ENCODE data around the gene CREBL2. TPM values are rescaled to one million over a fixed set of nuclear protein-coding genes. Genes with fewer than 3 reads are reported as not detected.

Gene CREBL2
- total RNA-seq, 5 donors from 2014 or later (not counting 1 experiment from before 2014, with no cell fraction given), result 24.4 to 37.2 (median 33.8) TPM

DNA sequence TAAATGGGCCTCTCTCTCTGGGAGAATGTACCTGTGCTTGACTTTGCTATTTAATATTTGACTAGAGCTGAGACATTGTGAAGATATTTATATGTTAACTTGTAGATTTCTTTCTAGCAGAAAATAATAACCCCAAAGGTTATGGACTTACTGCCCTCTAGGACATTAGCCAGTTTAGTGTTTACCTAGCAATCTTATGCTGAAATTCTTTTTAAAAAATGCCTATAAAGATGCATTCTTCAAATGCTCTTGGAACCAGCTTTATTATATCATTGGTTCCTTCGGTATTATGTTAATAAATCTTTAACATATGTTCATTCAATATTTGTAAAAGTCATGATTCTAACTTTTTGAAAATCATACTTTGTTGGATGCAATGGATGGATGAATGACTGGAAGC lies 56.3 kb downstream of the CREBL2 start:
- no peaks in the 10 kb centered on the region for H3K9me3 Mint-ChIP-seq
- peaks cover 0 to 2% (median 0%) of the 10 kb centered on the region in 3 donors for H3K4me1 Mint-ChIP-seq
- no peak overlapping the region for H3K27ac ChIP-seq (ENCODE audit: low read length)
- no peak overlapping the region for H3K4me3 Mint-ChIP-seq
- H3K27ac Mint-ChIP-seq, result no peak overlapping the region
- H3K36me3 Mint-ChIP-seq, result no peaks in the 10 kb centered on the region
- no peaks in the 10 kb centered on the region for H3K4me1 ChIP-seq (ENCODE audit: control insufficient read depth in 1 of 2, extremely low read depth in 1 of 2, insufficient read depth in 2 of 2, low read length in 2 of 2)
- no peak for ATAC-seq (replicated peaks in 1 of 4)
- no peak overlapping the region for H3K4me3 ChIP-seq (ENCODE audit: control insufficient read depth in 1 of 2, extremely low read depth in 1 of 2, low read length in 1 of 2)
- no peaks in the 10 kb centered on the region for H3K36me3 ChIP-seq (ENCODE audit: control insufficient read depth in 2 of 2, extremely low read depth in 1 of 2, insufficient read depth in 1 of 2, low read length in 1 of 2)
- no peak for DNase-seq
- H3K27me3 ChIP-seq (replicated peaks in 1 of 2; ENCODE audit: control insufficient read depth in 2 of 2, extremely low read depth in 1 of 2, insufficient read depth in 2 of 2, low read length in 1 of 2), result no peaks in the 10 kb centered on the region
- ChIA-PET CTCF (no interaction called here), POLR2A (interaction anchor here in 1 of 2 donors (0.6 to 0.7 kb wide), 2 partner anchors 36 to 268 kb away, joined by 3 to 6 read pairs; no protein-coding TSS in a partner anchor)
- no CpG with 5 or more reads among the region's 1 CpG for WGBS (ENCODE audit: insufficient coverage)
- no peaks in the 10 kb centered on the region for H3K9me3 ChIP-seq
- no peaks in the 10 kb centered on the region for H3K27me3 Mint-ChIP-seq

DNA sequence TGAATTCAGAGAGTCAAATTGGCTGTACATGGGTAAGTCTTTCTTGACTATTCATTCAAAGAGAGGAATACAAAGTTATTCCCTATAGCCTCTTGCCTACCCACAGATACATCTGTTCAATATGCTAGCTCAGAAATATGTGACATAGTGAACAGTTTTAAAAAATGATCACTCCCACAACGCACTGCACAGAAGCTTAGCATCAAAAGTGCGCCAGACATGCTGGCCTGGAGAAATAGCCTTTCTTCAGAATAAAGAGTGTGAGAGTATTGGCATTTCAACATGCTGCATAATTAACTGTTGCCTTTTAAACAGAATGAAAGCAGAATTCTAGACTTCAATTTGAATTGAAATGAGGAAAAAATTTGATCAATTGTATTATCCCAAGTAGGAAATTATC lies 57.3 kb downstream of the CREBL2 start:
- H3K27ac Mint-ChIP-seq, result no peak overlapping the region
- H3K4me1 ChIP-seq (ENCODE audit: control insufficient read depth in 1 of 2, extremely low read depth in 1 of 2, insufficient read depth in 2 of 2, low read length in 2 of 2), result no peaks in the 10 kb centered on the region
- H3K27me3 ChIP-seq (replicated peaks in 1 of 2; ENCODE audit: control insufficient read depth in 2 of 2, extremely low read depth in 1 of 2, insufficient read depth in 2 of 2, low read length in 1 of 2), result no peaks in the 10 kb centered on the region
- H3K4me3 ChIP-seq (ENCODE audit: control insufficient read depth in 1 of 2, extremely low read depth in 1 of 2, low read length in 1 of 2), result no peak overlapping the region
- no peaks in the 10 kb centered on the region for H3K27me3 Mint-ChIP-seq
- H3K36me3 ChIP-seq (ENCODE audit: control insufficient read depth in 2 of 2, extremely low read depth in 1 of 2, insufficient read depth in 1 of 2, low read length in 1 of 2), result no peaks in the 10 kb centered on the region
- H3K4me3 Mint-ChIP-seq, result no peak overlapping the region
- CTCF ChIA-PET, result no interaction called here
- H3K9me3 ChIP-seq, result no peaks in the 10 kb centered on the region
- no CpG with 5 or more reads among the region's 2 CpGs for WGBS (ENCODE audit: insufficient coverage)
- no peaks in the 10 kb centered on the region for H3K9me3 Mint-ChIP-seq
- POLR2A ChIA-PET, result no interaction called here
- H3K27ac ChIP-seq (ENCODE audit: low read length), result no peak overlapping the region
- H3K36me3 Mint-ChIP-seq, result no peaks in the 10 kb centered on the region
- ATAC-seq (replicated peaks in 1 of 4) (no peak), DNase-seq (no peak)
- H3K4me1 Mint-ChIP-seq, result peaks cover 0 to 2% (median 0%) of the 10 kb centered on the region in 3 donors

DNA sequence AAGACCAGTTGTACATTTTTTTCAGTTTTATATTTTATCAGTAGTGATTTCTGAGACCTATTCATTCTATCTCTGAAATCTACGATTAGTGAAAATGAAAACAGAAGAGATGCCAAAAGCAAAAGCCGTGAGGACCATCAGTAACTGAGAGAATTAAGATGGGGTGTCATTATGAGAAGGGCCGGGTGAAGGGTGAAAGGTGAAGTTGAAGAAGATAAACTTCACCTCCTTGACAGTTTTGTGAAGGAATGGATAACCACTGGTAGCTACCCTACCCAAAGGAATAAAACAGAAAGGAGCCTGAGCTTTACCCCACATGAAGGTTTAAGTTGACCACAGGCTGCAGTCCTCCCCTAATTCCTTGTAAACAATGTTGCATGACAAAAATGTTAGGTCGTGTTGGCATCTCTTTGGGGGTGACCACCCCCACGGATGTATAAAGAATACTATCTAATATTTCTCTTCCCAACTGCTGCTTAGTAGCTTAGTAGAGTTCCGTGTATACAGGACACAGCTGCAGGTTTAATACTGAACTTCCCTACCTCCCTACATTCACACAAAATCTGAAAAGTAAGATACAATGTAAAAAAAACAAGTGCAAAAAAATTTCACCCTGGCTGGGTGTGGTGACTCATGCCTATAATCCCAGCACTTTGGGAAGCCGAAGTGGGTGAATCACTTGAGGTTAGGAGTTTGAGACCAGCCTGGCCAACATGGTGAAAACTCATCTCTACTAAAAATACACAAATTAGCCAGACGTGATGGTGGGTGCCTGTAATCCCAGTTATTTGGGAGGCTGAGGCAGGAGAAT lies 60.4 kb downstream of the CREBL2 start:
- no peaks in the 10 kb centered on the region for H3K9me3 ChIP-seq
- Mint-ChIP-seq H3K36me3 (no peaks in the 10 kb centered on the region), H3K27me3 (no peaks in the 10 kb centered on the region), H3K4me3 (no peak overlapping the region), H3K4me1 (peaks cover 0 to 5% (median 0%) of the 10 kb centered on the region in 3 donors), H3K9me3 (no peaks in the 10 kb centered on the region), H3K27ac (no peak overlapping the region)
- ATAC-seq (replicated peaks in 1 of 4) (no peak), DNase-seq (no peak)
- ChIA-PET POLR2A (interaction anchor here in 1 of 2 donors (0.6 kb wide), 1 partner anchor 1027 kb away, joined by 3 read pairs; no protein-coding TSS in a partner anchor), CTCF (interaction anchor here in 1 of 2 donors (1.0 to 1.3 kb wide), 2 partner anchors 14 to 65 kb away, joined by 4 to 7 read pairs; no protein-coding TSS in a partner anchor)
- no peaks in the 10 kb centered on the region for H3K36me3 ChIP-seq (ENCODE audit: control insufficient read depth in 2 of 2, extremely low read depth in 1 of 2, insufficient read depth in 1 of 2, low read length in 1 of 2)
- H3K4me1 ChIP-seq (ENCODE audit: control insufficient read depth in 1 of 2, extremely low read depth in 1 of 2, insufficient read depth in 2 of 2, low read length in 2 of 2), result no peaks in the 10 kb centered on the region
- no peak overlapping the region for H3K4me3 ChIP-seq (ENCODE audit: control insufficient read depth in 1 of 2, extremely low read depth in 1 of 2, low read length in 1 of 2)
- no peaks in the 10 kb centered on the region for H3K27me3 ChIP-seq (replicated peaks in 1 of 2; ENCODE audit: control insufficient read depth in 2 of 2, extremely low read depth in 1 of 2, insufficient read depth in 2 of 2, low read length in 1 of 2)
- no peak overlapping the region for H3K27ac ChIP-seq (ENCODE audit: low read length)
- WGBS (ENCODE audit: insufficient coverage), result no CpG with 5 or more reads among the region's 8 CpGs

DNA sequence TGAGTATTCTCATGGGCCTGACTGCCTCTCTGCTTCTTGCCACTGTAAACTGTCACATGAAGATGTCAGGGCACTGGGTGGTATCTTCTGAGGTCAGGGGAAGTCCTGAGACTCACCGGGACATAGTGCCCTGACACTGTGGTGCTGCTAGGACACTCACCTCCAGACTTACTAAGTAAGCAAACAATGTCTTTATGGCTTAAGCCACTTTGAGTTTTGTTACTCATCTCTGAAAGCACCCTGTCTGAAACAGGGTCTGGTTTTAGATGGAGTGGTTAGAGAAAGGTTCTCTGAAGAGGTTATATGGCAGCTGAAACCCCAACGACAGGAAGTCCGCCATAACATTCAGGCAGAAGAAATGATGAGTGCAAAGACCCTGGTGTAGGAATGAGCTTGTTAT lies 61.6 kb downstream of the CREBL2 start:
- no peaks in the 10 kb centered on the region for H3K9me3 Mint-ChIP-seq
- H3K9me3 ChIP-seq, result no peaks in the 10 kb centered on the region
- no peaks in the 10 kb centered on the region for H3K27me3 ChIP-seq (replicated peaks in 1 of 2; ENCODE audit: control insufficient read depth in 2 of 2, extremely low read depth in 1 of 2, insufficient read depth in 2 of 2, low read length in 1 of 2)
- ChIA-PET CTCF (interaction anchor here in 1 of 2 donors (0.5 kb wide), 1 partner anchor 63 kb away, joined by 4 read pairs; no protein-coding TSS in a partner anchor), POLR2A (no interaction called here)
- DNase-seq (no peak), ATAC-seq (replicated peaks in 1 of 4) (no peak)
- H3K27ac Mint-ChIP-seq, result no peak overlapping the region
- H3K4me1 ChIP-seq (ENCODE audit: control insufficient read depth in 1 of 2, extremely low read depth in 1 of 2, insufficient read depth in 2 of 2, low read length in 2 of 2), result no peaks in the 10 kb centered on the region
- no peaks in the 10 kb centered on the region for H3K36me3 Mint-ChIP-seq
- H3K27ac ChIP-seq (ENCODE audit: low read length), result no peak overlapping the region
- no peaks in the 10 kb centered on the region for H3K27me3 Mint-ChIP-seq
- no peak overlapping the region for H3K4me3 Mint-ChIP-seq
- H3K36me3 ChIP-seq (ENCODE audit: control insufficient read depth in 2 of 2, extremely low read depth in 1 of 2, insufficient read depth in 1 of 2, low read length in 1 of 2), result no peaks in the 10 kb centered on the region
- H3K4me1 Mint-ChIP-seq, result peaks cover 0 to 5% (median 0%) of the 10 kb centered on the region in 3 donors
- no peak overlapping the region for H3K4me3 ChIP-seq (ENCODE audit: control insufficient read depth in 1 of 2, extremely low read depth in 1 of 2, low read length in 1 of 2)
- WGBS (ENCODE audit: insufficient coverage), result 100% methylated on average over 2 of the region's 3 CpGs

DNA sequence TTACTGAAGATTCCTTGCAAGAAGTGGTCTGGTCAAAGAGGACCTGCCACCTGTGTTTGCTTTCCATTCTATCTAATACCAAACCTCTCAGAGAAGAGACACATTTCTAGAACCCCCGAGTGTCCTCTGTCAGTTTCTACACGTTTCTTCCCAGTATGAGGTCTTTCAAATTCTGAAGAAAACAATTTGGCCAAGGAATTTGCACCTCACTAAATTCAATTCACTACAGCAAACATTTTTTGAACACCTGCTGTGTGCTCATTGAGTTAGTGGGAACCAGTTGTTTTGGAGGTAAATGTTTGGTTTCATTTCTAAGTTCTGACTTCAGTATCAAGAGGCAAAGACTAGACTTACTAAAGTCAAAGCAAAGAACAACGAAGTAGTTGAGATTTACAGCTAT lies 64.9 kb downstream of the CREBL2 start:
- no peaks in the 10 kb centered on the region for H3K36me3 ChIP-seq (ENCODE audit: control insufficient read depth in 2 of 2, extremely low read depth in 1 of 2, insufficient read depth in 1 of 2, low read length in 1 of 2)
- no peak overlapping the region for H3K4me3 ChIP-seq (ENCODE audit: control insufficient read depth in 1 of 2, extremely low read depth in 1 of 2, low read length in 1 of 2)
- no peaks in the 10 kb centered on the region for H3K9me3 ChIP-seq
- no CpG with 5 or more reads among the region's 3 CpGs for WGBS (ENCODE audit: insufficient coverage)
- H3K4me3 Mint-ChIP-seq, result no peak overlapping the region
- ChIA-PET CTCF (interaction anchor here in 1 of 2 donors (1.0 kb wide), 1 partner anchor 22 kb away, joined by 3 read pairs; no protein-coding TSS in a partner anchor), POLR2A (interaction anchor here in 1 of 2 donors (0.5 to 0.6 kb wide), 2 partner anchors 21 to 60 kb away, joined by 4 to 8 read pairs; no protein-coding TSS in a partner anchor)
- H3K9me3 Mint-ChIP-seq, result no peaks in the 10 kb centered on the region
- ATAC-seq (replicated peaks in 1 of 4) (no peak), DNase-seq (no peak)
- H3K4me1 Mint-ChIP-seq, result peaks cover 0 to 4% (median 3%) of the 10 kb centered on the region in 3 donors
- no peaks in the 10 kb centered on the region for H3K27me3 Mint-ChIP-seq
- no peaks in the 10 kb centered on the region for H3K4me1 ChIP-seq (ENCODE audit: control insufficient read depth in 1 of 2, extremely low read depth in 1 of 2, insufficient read depth in 2 of 2, low read length in 2 of 2)
- no peak overlapping the region for H3K27ac ChIP-seq (ENCODE audit: low read length)
- H3K27ac Mint-ChIP-seq, result no peak overlapping the region
- no peaks in the 10 kb centered on the region for H3K36me3 Mint-ChIP-seq
- H3K27me3 ChIP-seq (replicated peaks in 1 of 2; ENCODE audit: control insufficient read depth in 2 of 2, extremely low read depth in 1 of 2, insufficient read depth in 2 of 2, low read length in 1 of 2), result no peaks in the 10 kb centered on the region

DNA sequence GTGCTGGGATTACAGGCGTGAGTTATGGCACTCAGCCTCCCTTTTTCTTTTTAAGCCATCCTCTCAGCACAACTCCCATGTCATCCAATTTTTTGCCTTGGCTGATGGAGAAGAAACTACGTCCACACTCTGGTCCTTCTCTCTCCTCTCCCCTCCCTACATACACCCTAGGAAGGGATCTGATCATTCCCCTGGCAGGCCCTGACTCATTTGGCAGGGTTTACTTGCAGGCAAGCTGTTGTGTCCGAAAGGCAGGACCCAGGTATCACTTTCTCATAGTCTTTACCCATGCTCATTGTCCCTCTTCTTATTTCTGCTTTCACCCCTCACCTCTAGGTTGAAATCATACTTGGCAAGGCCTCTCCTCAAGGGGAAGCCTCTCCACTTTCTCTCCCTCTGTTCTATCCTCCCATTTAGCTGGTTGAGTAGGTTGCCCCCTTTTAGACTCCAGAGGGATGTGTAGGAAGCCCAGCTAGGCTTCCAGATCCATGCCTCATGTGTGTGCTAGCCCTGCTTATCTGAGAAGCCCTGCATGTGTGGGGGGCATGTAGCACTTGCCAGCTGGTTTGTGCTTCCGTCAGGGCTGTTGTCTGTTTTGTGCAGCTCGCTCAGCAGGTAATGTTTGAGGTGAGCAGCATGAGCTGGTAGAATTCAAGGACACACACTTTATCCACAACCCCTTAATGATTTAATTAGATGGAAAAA lies 69.5 kb downstream of the CREBL2 start:
- Mint-ChIP-seq H3K9me3 (no peaks in the 10 kb centered on the region), H3K4me3 (no peak overlapping the region), H3K27me3 (no peaks in the 10 kb centered on the region), H3K4me1 (peaks cover 0 to 4% (median 3%) of the 10 kb centered on the region in 3 donors), H3K27ac (no peak overlapping the region), H3K36me3 (no peaks in the 10 kb centered on the region)
- no peaks in the 10 kb centered on the region for H3K27me3 ChIP-seq (replicated peaks in 1 of 2; ENCODE audit: control insufficient read depth in 2 of 2, extremely low read depth in 1 of 2, insufficient read depth in 2 of 2, low read length in 1 of 2)
- H3K4me1 ChIP-seq (ENCODE audit: control insufficient read depth in 1 of 2, extremely low read depth in 1 of 2, insufficient read depth in 2 of 2, low read length in 2 of 2), result no peaks in the 10 kb centered on the region
- H3K9me3 ChIP-seq, result no peaks in the 10 kb centered on the region
- WGBS (ENCODE audit: insufficient coverage), result 100% methylated on average over 2 of the region's 5 CpGs
- no peak overlapping the region for H3K4me3 ChIP-seq (ENCODE audit: control insufficient read depth in 1 of 2, extremely low read depth in 1 of 2, low read length in 1 of 2)
- DNase-seq (no peak), ATAC-seq (replicated peaks in 1 of 4) (no peak)
- no peaks in the 10 kb centered on the region for H3K36me3 ChIP-seq (ENCODE audit: control insufficient read depth in 2 of 2, extremely low read depth in 1 of 2, insufficient read depth in 1 of 2, low read length in 1 of 2)
- no peak overlapping the region for H3K27ac ChIP-seq (ENCODE audit: low read length)
- POLR2A ChIA-PET, result no interaction called here
- CTCF ChIA-PET, result no interaction called here
